AG04449 (cell line): ENCODE measurements around the gene FLAD1.

Experiments used
- CTCF ChIA-PET: fragments of 350-600 bp; formaldehyde crosslinking; extraction: SDS; loops from one replicate; lab custom pipeline; 2021; ENCODE audit warnings: antibody characterized with exemption; lab: Yijun Ruan, JAX
- POLR2A ChIA-PET: fragments of 400-600, 350-600 bp; formaldehyde crosslinking; extraction: SDS; loops from one replicate; lab custom pipeline; 2020; ENCODE audit warnings: antibody characterized with exemption, inconsistent platforms; lab: Yijun Ruan, JAX
- DNase-seq: peaks from one replicate; pipeline ENCODE4 v3.0.0-alpha.2; 2010; ENCODE audit warnings: low read depth, low spot score
- H3K4me3 ChIP-seq: 2 replicates; pipeline ENCODE4 v1.5.1; 2011; ENCODE audit warnings: low read depth, mild to moderate bottlenecking, control low read depth, low read length
- CTCF ChIP-seq: IDR thresholded peaks from one replicate; pipeline ENCODE4 v1.5.1; 2011; ENCODE audit warnings: mild to moderate bottlenecking, moderate library complexity, low read length, control low read depth, inconsistent platforms; ENCODE audit not compliant: insufficient read depth; ENCODE audit errors: missing control alignments

FLAD1 gene

GRCh38 chr1:154982897-154983648 lies at the start of gene FLAD1:
TSS of gene FLAD1 (plus strand) at chr1:154983344. CDS start at chr1:154983695, 351 bp downstream.
- H3K4me3 ChIP-seq = peak within 1 kb of the TSS; percentile 84
- POLR2A ChIA-PET = interaction anchor here (0.5 to 2.7 kb wide), 8 partner anchors 8 to 24 kb away, joined by 3 to 17 read pairs (median 4); partner anchors contain the start of genes CKS1B, LENEP and SHC1
- no peak for TF ChIP-seq CTCF
- CTCF ChIA-PET = interaction anchor here (0.8 to 7.7 kb wide), 7 partner anchors 12 to 68 kb away, joined by 3 to 119 read pairs (median 4); partner anchors contain the start of genes ADAM15, LENEP, PBXIP1 and SHC1
- peak; percentile 98 for DNase-seq

- CTCF ChIA-PET = interaction anchor here (0.7 to 2.1 kb wide), 5 partner anchors 10 to 264 kb away, joined by 3 to 11 read pairs (median 3); no protein-coding TSS in a partner anchor
- POLR2A ChIA-PET = no interaction called here
- H3K4me3 ChIP-seq = no peak overlapping the region
- TF ChIP-seq CTCF = no peak
- DNase-seq = no peak
Measured at GRCh38 chr1:154934358-154934948, 48.7 kb upstream of the FLAD1 start.

- no peak for DNase-seq
- peak overlapping the region; percentile 95 for H3K4me3 ChIP-seq
- POLR2A ChIA-PET = interaction anchor here (0.9 to 2.0 kb wide), 8 partner anchors 9 to 309 kb away, joined by 3 to 8 read pairs (median 3); partner anchors contain the start of gene PBXIP1
- no peak for TF ChIP-seq CTCF
- CTCF ChIA-PET = interaction anchor here (0.6 to 2.9 kb wide), 21 partner anchors 8 to 457 kb away, joined by 3 to 15 read pairs (median 6); partner anchors contain the start of gene PBXIP1
Measured at GRCh38 chr1:154935749-154936554, 47.2 kb upstream of the FLAD1 start.

- DNase-seq = peak; percentile 76
- H3K4me3 ChIP-seq = peak within 1 kb of the TSS; percentile 95
- TF ChIP-seq CTCF = peak; percentile 46
- ChIA-PET CTCF (interaction anchor here (0.6 to 2.9 kb wide), 21 partner anchors 8 to 457 kb away, joined by 3 to 15 read pairs (median 6); partner anchors contain the start of gene PBXIP1), POLR2A (interaction anchor here (0.9 to 2.0 kb wide), 8 partner anchors 9 to 309 kb away, joined by 3 to 8 read pairs (median 3); partner anchors contain the start of gene PBXIP1)
Measured at GRCh38 chr1:154936555-154937084, 46.5 kb upstream of the FLAD1 start, which contains the start of gene PMVK. TSS of gene PMVK (minus strand) at chr1:154936719. CDS start at chr1:154936685, 34 bp downstream.

GRCh38 chr1:154937085-154937987 lies 45.8 kb upstream of the FLAD1 start:
- ChIA-PET CTCF (interaction anchor here (0.7 to 2.9 kb wide), 27 partner anchors 10 to 614 kb away, joined by 3 to 15 read pairs (median 5); partner anchors contain the start of genes ADAM15, PBXIP1, PYGO2 and SHC1), POLR2A (interaction anchor here (0.7 to 2.0 kb wide), 7 partner anchors 14 to 310 kb away, joined by 3 to 8 read pairs (median 3); partner anchors contain the start of gene PBXIP1)
- H3K4me3 ChIP-seq = peak overlapping the region; percentile 95
- peak; percentile 13 for TF ChIP-seq CTCF
- DNase-seq = peak; percentile 77
